ENCODE measurements around the gene TMEM101. TPM values are rescaled to one million over a fixed set of nuclear protein-coding genes. Genes with fewer than 3 reads are reported as not detected.

TMEM101 gene
- total and polyA plus RNA-seq, 2 of the 13 experiments (the other 11 are each of a cell fraction or from before 2014, with no cell fraction given), result 72.0 to 100 TPM

DNA sequence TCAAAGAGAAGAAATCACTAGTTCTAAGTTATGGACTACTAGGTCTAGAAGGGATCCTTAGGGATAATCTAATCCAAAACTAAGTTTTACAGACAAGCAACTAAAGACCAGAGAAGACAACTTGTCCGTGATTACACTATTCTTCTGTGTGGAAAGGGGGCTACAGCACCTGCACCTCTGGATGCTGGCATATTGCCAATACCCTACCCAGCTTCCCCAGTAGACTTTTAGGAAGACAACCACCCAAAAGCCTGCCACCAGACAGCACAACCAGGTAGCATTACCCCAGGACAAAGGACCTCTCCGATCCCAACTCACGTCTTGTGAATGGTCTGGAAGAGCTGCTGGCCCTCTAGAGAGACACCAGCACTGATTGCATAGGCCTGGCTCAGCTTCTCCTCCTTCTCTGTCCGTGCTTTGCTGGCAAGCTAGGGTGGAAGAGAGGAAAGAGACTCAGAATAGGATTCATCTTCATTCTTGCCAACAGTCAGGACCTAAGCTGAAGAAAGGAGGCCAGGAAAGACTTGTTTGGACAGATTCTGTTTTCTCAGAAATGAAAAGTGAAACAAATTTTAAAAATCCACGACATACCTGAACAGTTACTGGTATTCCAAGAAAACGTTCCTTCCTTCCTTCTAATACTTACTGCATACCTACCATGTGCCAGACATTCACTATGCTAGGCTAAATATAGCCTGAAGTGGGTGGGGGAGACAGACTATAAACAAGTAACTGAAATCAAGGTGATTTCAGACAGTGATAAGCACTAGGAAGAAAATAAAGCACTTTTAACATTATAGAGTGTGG is 25.3 kb upstream of the TMEM101 start:
- Histone ChIP-seq H3K4me3 (replicated peaks in 1 of 3; ENCODE audit: insufficient read depth in 1 of 3, low read depth in 2 of 3, low read length in 3 of 3) (no peak overlapping the region), H4K20me1 (ENCODE audit: insufficient read depth, low read length) (peaks cover 25% of the 10 kb centered on the region), H3K79me2 (ENCODE audit: insufficient read depth, low read length) (peaks cover 43% of the 10 kb centered on the region), H3K27me3 (ENCODE audit: control insufficient read depth in 1 of 2, insufficient read depth in 2 of 2, low read length in 2 of 2) (no peaks in the 10 kb centered on the region), H3K4me2 (ENCODE audit: low read depth, low read length) (no peak overlapping the region), H2AFZ (ENCODE audit: low read length) (no peak overlapping the region), H3K9ac (ENCODE audit: insufficient read depth, low read depth, low read length) (no peak overlapping the region), H3K27ac (ENCODE audit: extremely low read length, insufficient read depth, low read length) (peak overlapping the region; percentile 18), H3K9me3 (ENCODE audit: low read length) (no peaks in the 10 kb centered on the region), H3K4me1 (ENCODE audit: insufficient read depth, low read length) (peaks cover 20% of the 10 kb centered on the region), H3K36me3 (replicated peaks in 1 of 2; ENCODE audit: control insufficient read depth in 1 of 2, insufficient read depth in 2 of 2, low read length in 2 of 2) (peaks cover 34 to 59% of the 10 kb centered on the region in 2 experiments)
- intact Hi-C loops (cut with micrococcal nuclease; ENCODE audit: unreplicated experiment), result no loop called here
- no peak for DNase-seq (ENCODE audit: low spot score)
- WGBS (ENCODE audit: low lambda C conversion rate), result 94% methylated on average over 6 of the region's 6 CpGs
- ChIA-PET CTCF (ENCODE audit: low intra/inter-chr PET ratio, low total read pairs) (no interaction called here), POLR2A (no interaction called here)
- in situ Hi-C loops (cut with HindIII; ENCODE audit: extremely low pct_ligation_motif_present, low pct_unique_long_range_greater_than_20kb), result loop anchor here (10.0 kb wide), 1 partner anchor 95 kb away; the partner anchor contains the start of gene PPY
- BruUV-seq (replicated peaks), result no TSS peak
- ATAC-seq, result no peak
- TF ChIP-seq ZNF788 (CRISPR knock-in tag; IDR thresholded peaks at IDR 0.05; ENCODE audit: borderline replicate concordance) (no peak), LCORL (IDR thresholded peaks at IDR 0.05) (0 out of 2 replicates have a peak, but pooled peaks have one; percentile 46), LCORL (CRISPR knock-in tag; IDR thresholded peaks at IDR 0.05) (no peak), ZNF891 (CRISPR knock-in tag; IDR thresholded peaks at IDR 0.05) (no peak), ZSCAN12 (CRISPR knock-in tag; IDR thresholded peaks at IDR 0.05) (no peak), PHB2 (IDR thresholded peaks at IDR 0.05; ENCODE audit: partially characterized antibody) (no peak)
- no peak for FAIRE-seq

GRCh38 chr17:44038604-44039011 is 23.8 kb upstream of the TMEM101 start:
- ChIA-PET POLR2A (interaction anchor here (0.7 kb wide), 1 partner anchor 99 kb away, joined by 5 read pairs; no protein-coding TSS in a partner anchor), CTCF (ENCODE audit: low intra/inter-chr PET ratio, low total read pairs) (no interaction called here)
- intact Hi-C loops (cut with micrococcal nuclease; ENCODE audit: unreplicated experiment), result no loop called here
- no peak overlapping the region for H2AFZ ChIP-seq (ENCODE audit: low read length)
- no peak overlapping the region for H3K4me3 ChIP-seq (replicated peaks in 1 of 3; ENCODE audit: insufficient read depth in 1 of 3, low read depth in 2 of 3, low read length in 3 of 3)
- peaks cover 35 to 56% of the 10 kb centered on the region in 2 experiments for H3K36me3 ChIP-seq (replicated peaks in 1 of 2; ENCODE audit: control insufficient read depth in 1 of 2, insufficient read depth in 2 of 2, low read length in 2 of 2)
- peak; percentile 39 for DNase-seq (ENCODE audit: low spot score)
- WGBS (ENCODE audit: low lambda C conversion rate), result 86% methylated on average over 3 of the region's 3 CpGs
- peaks cover 15% of the 10 kb centered on the region; the same call in 1 of the 2 replicates for H4K20me1 ChIP-seq (ENCODE audit: insufficient read depth, low read length)
- FAIRE-seq, result no peak
- peaks cover 20% of the 10 kb centered on the region for H3K4me1 ChIP-seq (ENCODE audit: insufficient read depth, low read length)
- H3K27ac ChIP-seq (ENCODE audit: extremely low read length, insufficient read depth, low read length), result peak overlapping the region; percentile 14
- no peaks in the 10 kb centered on the region for H3K27me3 ChIP-seq (ENCODE audit: control insufficient read depth in 1 of 2, insufficient read depth in 2 of 2, low read length in 2 of 2)
- no TSS peak for BruUV-seq (replicated peaks)
- peak; percentile 42 for ATAC-seq
- in situ Hi-C loops (cut with HindIII; ENCODE audit: extremely low pct_ligation_motif_present, low pct_unique_long_range_greater_than_20kb), result no loop called here
- H3K9me3 ChIP-seq (ENCODE audit: low read length), result no peaks in the 10 kb centered on the region
- peaks cover 32% of the 10 kb centered on the region for H3K79me2 ChIP-seq (ENCODE audit: insufficient read depth, low read length)
- H3K9ac ChIP-seq (ENCODE audit: insufficient read depth, low read depth, low read length), result no peak overlapping the region
- no peak overlapping the region for H3K4me2 ChIP-seq (ENCODE audit: low read depth, low read length)
- TF ChIP-seq ZNF18 (CRISPR knock-in tag; IDR thresholded peaks at IDR 0.05; ENCODE audit: insufficient replicate concordance) (peak; percentile 99), HNF4A (CRISPR knock-in tag; IDR thresholded peaks at IDR 0.05) (peak; percentile 83), NCOR1 (IDR thresholded peaks at IDR 0.05; ENCODE audit: borderline replicate concordance, low read length) (peak; percentile 1; the same call in 1 of the 2 replicates), HINFP (CRISPR knock-in tag; IDR thresholded peaks at IDR 0.05; ENCODE audit: low read depth) (no peak), HOXA3 (CRISPR knock-in tag; IDR thresholded peaks at IDR 0.05) (peak; percentile 45; the same call in 1 of the 2 replicates), TBX2 (CRISPR knock-in tag; IDR thresholded peaks at IDR 0.05; ENCODE audit: borderline replicate concordance) (0 out of 2 replicates have a peak, but pooled peaks have one; percentile 29)
- TF ChIP-seq, protein P1, sequence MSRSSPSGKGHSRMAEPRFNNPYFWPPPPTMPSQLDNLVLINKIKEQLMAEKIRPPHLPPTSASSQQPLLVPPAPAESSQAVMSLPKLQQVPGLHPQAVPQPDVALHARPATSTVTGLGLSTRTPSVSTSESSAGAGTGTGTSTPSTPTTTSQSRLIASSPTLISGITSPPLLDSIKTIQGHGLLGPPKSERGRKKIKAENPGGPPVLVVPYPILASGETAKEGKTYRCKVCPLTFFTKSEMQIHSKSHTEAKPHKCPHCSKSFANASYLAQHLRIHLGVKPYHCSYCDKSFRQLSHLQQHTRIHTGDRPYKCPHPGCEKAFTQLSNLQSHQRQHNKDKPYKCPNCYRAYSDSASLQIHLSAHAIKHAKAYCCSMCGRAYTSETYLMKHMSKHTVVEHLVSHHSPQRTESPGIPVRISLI (CRISPR knock-in tag; IDR thresholded peaks at IDR 0.05; ENCODE audit: borderline replicate concordance), result peak; percentile 52; the same call in 1 of the 2 replicates

Measured in HepG2 (cell line).